ENCODE data around the gene DDX23. TPM values are rescaled to one million over a fixed set of nuclear protein-coding genes. Genes with fewer than 3 reads are reported as not detected.

Gene DDX23
- total RNA-seq, 1 donor from 2014 or later = 55.8 TPM

DNA sequence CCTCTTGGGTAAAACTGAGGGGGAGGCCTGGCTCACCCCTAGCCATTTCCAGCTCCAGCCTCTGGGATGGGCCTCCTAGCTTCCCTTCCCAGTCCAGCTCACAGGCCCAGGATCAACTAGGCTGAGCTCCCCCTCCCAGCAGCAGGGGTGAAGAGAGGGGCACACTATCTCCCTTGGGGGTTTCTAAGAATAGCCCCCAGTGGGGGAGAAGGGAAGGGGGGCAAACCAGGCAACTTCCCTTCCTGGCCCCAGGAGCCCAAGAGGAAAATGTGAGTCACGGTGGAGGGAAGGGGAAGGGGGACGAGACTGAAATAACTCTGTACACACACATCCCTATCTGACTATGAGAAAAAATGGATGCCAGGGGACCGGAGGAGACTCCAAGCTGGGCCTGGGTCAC, 72.1 kb downstream of the DDX23 start:
- DNase-seq (ENCODE audit: low spot score in 2 of 2) = peak; percentile 40 to 65
- FAIRE-seq = no peak

Small RNAs within 50 kb of the gene (small RNA-seq; reads per million reads assigned to genes)
- gene RF00019 = not detected
- gene RNU6-600P = not detected

Other genes with a start within 250 kb of the DDX23 start
- gene KANSL2, start 169.9 kb downstream of the DDX23 start, total RNA-seq = 78.3 TPM
- gene CCNT1, start 135.5 kb downstream of the DDX23 start, total RNA-seq = 34.6 TPM
- gene ADCY6, start 63.1 kb downstream of the DDX23 start, total RNA-seq = 25.7 TPM
- 41.6 TPM for gene CACNB3, start 33.7 kb downstream of the DDX23 start, total RNA-seq
- gene RND1, start 13.7 kb upstream of the DDX23 start, total RNA-seq = 24.9 TPM
- 3.3 TPM for gene FKBP11, start 73.3 kb upstream of the DDX23 start, total RNA-seq
- gene ARF3, start 105.3 kb upstream of the DDX23 start, total RNA-seq = 67.7 TPM
- gene WNT10B, start 119.6 kb upstream of the DDX23 start, total RNA-seq = 3.7 TPM
- gene WNT1, start 126.2 kb upstream of the DDX23 start, total RNA-seq = not detected
- 14.7 TPM for gene DDN, start 147.2 kb upstream of the DDX23 start, total RNA-seq
- gene PRKAG1, start 166.6 kb upstream of the DDX23 start, total RNA-seq = 29.3 TPM
- gene KMT2D, start 208.6 kb upstream of the DDX23 start, total RNA-seq = 14.7 TPM
- gene RHEBL1, start 217.8 kb upstream of the DDX23 start, total RNA-seq = 1.2 TPM
- 0.41 TPM for gene DHH, start 242.6 kb upstream of the DDX23 start, total RNA-seq